Measurements from ENCODE around the gene CLN5. TPM values are rescaled to one million over a fixed set of nuclear protein-coding genes. Genes with fewer than 3 reads are reported as not detected.
"Not testable (repeated sequence)": the region's sequence is repeated elsewhere in the genome, so short reads cannot be mapped to it uniquely, and the experiment has no call there.

Gene CLN5
- total and polyA plus RNA-seq, 5 experiments from 2014 or later, result 16.9 to 49.6 (median 30.8) TPM

GRCh38 chr13:77002590-77003190, 10.8 kb downstream of the CLN5 start:
- H3K27me3 Mint-ChIP-seq, result no peaks in the 10 kb centered on the region
- H3K9me3 Mint-ChIP-seq, result no peaks in the 10 kb centered on the region
- POLR2A ChIA-PET, result interaction anchor here (0.6 to 5.7 kb wide), 6 partner anchors 8 to 386 kb away, joined by 3 to 40 read pairs (median 4); partner anchors contain the start of genes CLN5 and FBXL3
- H3K4me1 Mint-ChIP-seq, result peaks cover 21 to 58% (median 44%) of the 10 kb centered on the region in 4 donors
- peak overlapping the region in 5 of 10 donors; percentile 12 to 85 (median 67) for H3K27ac Mint-ChIP-seq
- no peak overlapping the region for H3K4me3 Mint-ChIP-seq
- DNase-seq (no peak), ATAC-seq (no peak)
- H3K36me3 Mint-ChIP-seq, result peaks cover 0 to 73% (median 15%) of the 10 kb centered on the region in 3 donors

GRCh38 chr13:77008337-77008736, 16.5 kb downstream of the CLN5 start:
- POLR2A ChIA-PET, result interaction anchor here (1.4 kb wide), 1 partner anchor 16 kb away, joined by 3 read pairs; the partner anchor contains the start of gene CLN5
- Mint-ChIP-seq H3K36me3 (peaks cover 0 to 83% (median 28%) of the 10 kb centered on the region in 3 donors), H3K4me1 (peaks cover 5 to 44% (median 37%) of the 10 kb centered on the region in 4 donors), H3K27ac (peak overlapping the region in 7 of 10 donors; percentile 8 to 61 (median 38))
- not testable (repeated sequence) for H3K4me3 Mint-ChIP-seq, H3K27me3 Mint-ChIP-seq, ATAC-seq, DNase-seq, H3K9me3 Mint-ChIP-seq

- peaks cover 3 to 84% (median 34%) of the 10 kb centered on the region in 3 donors for H3K36me3 Mint-ChIP-seq
- H3K27me3 Mint-ChIP-seq, result no peaks in the 10 kb centered on the region
- ATAC-seq (no peak), DNase-seq (no peak)
- H3K4me1 Mint-ChIP-seq, result peaks cover 8 to 48% (median 43%) of the 10 kb centered on the region in 4 donors
- H3K9me3 Mint-ChIP-seq, result no peaks in the 10 kb centered on the region
- no peak overlapping the region for H3K4me3 Mint-ChIP-seq
- H3K27ac Mint-ChIP-seq, result peak overlapping the region in 8 of 10 donors; percentile 10 to 74 (median 32)
- POLR2A ChIA-PET, result interaction anchor here (1.4 kb wide), 1 partner anchor 17 kb away, joined by 3 read pairs; the partner anchor contains the start of gene CLN5
Observed at GRCh38 chr13:77009011-77009410, 17.1 kb downstream of the CLN5 start.

GRCh38 chr13:77009719-77010118, 17.8 kb downstream of the CLN5 start:
- peak overlapping the region in 4 of 10 donors; percentile 24 to 34 (median 30) for H3K27ac Mint-ChIP-seq
- ATAC-seq, POLR2A ChIA-PET, H3K4me3 Mint-ChIP-seq, H3K27me3 Mint-ChIP-seq, DNase-seq, H3K9me3 Mint-ChIP-seq: not testable (repeated sequence)
- H3K36me3 Mint-ChIP-seq, result peaks cover 3 to 84% (median 37%) of the 10 kb centered on the region in 3 donors
- H3K4me1 Mint-ChIP-seq, result peaks cover 14 to 53% (median 47%) of the 10 kb centered on the region in 4 donors

GRCh38 chr13:77013853-77014542, 22.1 kb downstream of the CLN5 start:
- Mint-ChIP-seq H3K4me1 (peaks cover 20 to 62% (median 51%) of the 10 kb centered on the region in 4 donors), H3K9me3 (no peaks in the 10 kb centered on the region), H3K27me3 (no peaks in the 10 kb centered on the region), H3K27ac (peak overlapping the region in 7 of 10 donors; percentile 2 to 69 (median 40)), H3K36me3 (peaks cover 3 to 91% (median 39%) of the 10 kb centered on the region in 3 donors), H3K4me3 (peak overlapping the region in 1 of 10 donors; percentile 49)
- DNase-seq (no peak), ATAC-seq (no peak)
- POLR2A ChIA-PET, result interaction anchor here (0.5 to 2.0 kb wide), 2 partner anchors 11 to 12 kb away, joined by 3 to 13 read pairs; partner anchors contain the start of gene FBXL3

- no peaks in the 10 kb centered on the region for H3K9me3 Mint-ChIP-seq
- POLR2A ChIA-PET, result interaction anchor here (1.0 to 2.0 kb wide), 2 partner anchors 11 to 24 kb away, joined by 5 to 13 read pairs; partner anchors contain the start of genes CLN5 and FBXL3
- H3K36me3 Mint-ChIP-seq, result peaks cover 3 to 88% (median 32%) of the 10 kb centered on the region in 3 donors
- H3K4me3 Mint-ChIP-seq, result no peak overlapping the region
- H3K27ac Mint-ChIP-seq, result peak overlapping the region in 5 of 10 donors; percentile 35 to 74 (median 57)
- DNase-seq (no peak), ATAC-seq (no peak)
- peaks cover 21 to 61% (median 54%) of the 10 kb centered on the region in 4 donors for H3K4me1 Mint-ChIP-seq
- H3K27me3 Mint-ChIP-seq, result no peaks in the 10 kb centered on the region
Observed at GRCh38 chr13:77014906-77015685, 23.2 kb downstream of the CLN5 start.

GRCh38 chr13:77016251-77016812, 24.5 kb downstream of the CLN5 start:
- POLR2A ChIA-PET, result interaction anchor here (3.3 kb wide), 1 partner anchor 10 kb away, joined by 16 read pairs; the partner anchor contains the start of gene FBXL3
- H3K36me3 Mint-ChIP-seq, result peaks cover 3 to 86% (median 23%) of the 10 kb centered on the region in 3 donors

GRCh38 chr13:77016888-77017623, 25.2 kb downstream of the CLN5 start:
- DNase-seq (no peak), ATAC-seq (no peak)
- H3K27ac Mint-ChIP-seq, result peak overlapping the region in 6 of 10 donors; percentile 11 to 76 (median 27)
- peak overlapping the region in 3 of 10 donors; percentile 1 to 26 (median 5) for H3K4me3 Mint-ChIP-seq
- POLR2A ChIA-PET, result interaction anchor here (0.5 to 3.3 kb wide), 3 partner anchors 10 to 46 kb away, joined by 6 to 16 read pairs (median 9); partner anchors contain the start of genes CLN5 and FBXL3
- H3K27me3 Mint-ChIP-seq, result no peaks in the 10 kb centered on the region
- peaks cover 23 to 72% (median 69%) of the 10 kb centered on the region in 4 donors for H3K4me1 Mint-ChIP-seq
- peaks cover 3 to 85% (median 16%) of the 10 kb centered on the region in 3 donors for H3K36me3 Mint-ChIP-seq
- no peaks in the 10 kb centered on the region for H3K9me3 Mint-ChIP-seq

More at GRCh38 chr13:77016251-77016812, 24.5 kb downstream of the CLN5 start:
- Mint-ChIP-seq H3K4me3 (peak overlapping the region in 1 of 10 donors; percentile 8), H3K27ac (peak overlapping the region in 7 of 10 donors; percentile 6 to 56 (median 25)), H3K4me1 (peaks cover 21 to 70% (median 63%) of the 10 kb centered on the region in 4 donors), H3K27me3 (no peaks in the 10 kb centered on the region), H3K9me3 (no peaks in the 10 kb centered on the region)
- no peak for DNase-seq
- no peak for ATAC-seq

- peak overlapping the region in 3 of 10 donors; percentile 26 to 33 (median 27) for H3K4me3 Mint-ChIP-seq
- DNase-seq (no peak), ATAC-seq (no peak)
- POLR2A ChIA-PET, result interaction anchor here (2.3 kb wide), 1 partner anchor 28 kb away, joined by 9 read pairs; the partner anchor contains the start of gene CLN5
- H3K9me3 Mint-ChIP-seq, result no peaks in the 10 kb centered on the region
- peak overlapping the region in 2 of 10 donors; percentile 15 to 40 for H3K27ac Mint-ChIP-seq
- H3K36me3 Mint-ChIP-seq, result peaks cover 0 to 75% (median 3%) of the 10 kb centered on the region in 3 donors
- H3K27me3 Mint-ChIP-seq, result no peaks in the 10 kb centered on the region
- peaks cover 27 to 81% (median 70%) of the 10 kb centered on the region in 4 donors for H3K4me1 Mint-ChIP-seq
Observed at GRCh38 chr13:77019756-77020155, 27.9 kb downstream of the CLN5 start.

DNA sequence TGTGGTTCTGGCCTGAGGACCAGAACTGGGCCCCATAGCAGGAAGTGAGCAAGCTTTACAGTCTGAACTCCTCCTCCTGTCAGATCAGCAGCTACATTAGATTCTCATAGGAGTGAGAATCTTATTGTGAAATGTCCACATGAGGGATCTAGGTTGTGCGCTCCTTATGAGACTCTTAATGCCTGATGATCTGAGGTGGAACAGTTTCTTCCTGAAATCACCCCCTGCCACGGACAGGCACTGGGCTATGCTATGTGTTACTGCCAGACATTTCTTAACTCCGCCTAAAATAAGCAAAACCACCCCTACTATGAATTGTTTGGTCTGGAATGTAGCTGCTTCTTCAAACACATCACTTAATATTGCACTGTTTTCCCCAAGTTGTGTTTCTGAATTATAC, 30.5 kb downstream of the CLN5 start:
- POLR2A ChIA-PET, result interaction anchor here (7.1 kb wide), 1 partner anchor 29 kb away, joined by 182 read pairs; the partner anchor contains the start of gene CLN5
- Mint-ChIP-seq H3K27me3 (no peaks in the 10 kb centered on the region), H3K36me3 (peaks cover 0 to 55% (median under 1%) of the 10 kb centered on the region in 3 donors), H3K4me1 (peaks cover 31 to 83% (median 66%) of the 10 kb centered on the region in 4 donors), H3K9me3 (no peaks in the 10 kb centered on the region), H3K27ac (peak overlapping the region in 9 of 10 donors; percentile 16 to 82 (median 71)), H3K4me3 (peak overlapping the region; percentile 19 to 98 (median 68))
- no peak for ATAC-seq
- DNase-seq, result no peak

Data from naive thymus-derived CD8-positive, alpha-beta T cell (primary cell).